ENCODE data around the gene SERPINA6.
A peak's percentile ranks its signal among the peaks of the same experiment; 100 is the strongest.
"Not testable (repeated sequence)": the region's sequence is repeated elsewhere in the genome, so short reads cannot be mapped to it uniquely, and the experiment has no call there.

SERPINA6 gene

GRCh38 chr14:94291159-94291905 lies 31.8 kb downstream of the SERPINA6 start:
- no peak for DNase-seq

- no peak for DNase-seq
Measured at GRCh38 chr14:94290197-94290596, 32.9 kb downstream of the SERPINA6 start.

- DNase-seq: no peak
Measured at GRCh38 chr14:94288610-94289465, 34.3 kb downstream of the SERPINA6 start.

GRCh38 chr14:94285158-94285557 lies 38.0 kb downstream of the SERPINA6 start:
- DNase-seq: no peak

- DNase-seq: peak; percentile 4
Measured at GRCh38 chr14:94284221-94284620, 38.9 kb downstream of the SERPINA6 start.

GRCh38 chr14:94282991-94283723 lies 40.0 kb downstream of the SERPINA6 start:
- peak; percentile 5 for DNase-seq

GRCh38 chr14:94278731-94279130 lies 44.4 kb downstream of the SERPINA6 start:
- peak; percentile 63 for DNase-seq

- DNase-seq: not testable (repeated sequence)
Measured at GRCh38 chr14:94276898-94277561, 46.1 kb downstream of the SERPINA6 start.

- DNase-seq: no peak
Measured at GRCh38 chr14:94269156-94269555, 54.0 kb downstream of the SERPINA6 start.

- not testable (repeated sequence) for DNase-seq
Measured at GRCh38 chr14:94268582-94268981, 54.6 kb downstream of the SERPINA6 start.

- DNase-seq: no peak
Measured at GRCh38 chr14:94267352-94267751, 55.8 kb downstream of the SERPINA6 start.

GRCh38 chr14:94264195-94264594 lies 58.9 kb downstream of the SERPINA6 start:
- DNase-seq: not testable (repeated sequence)

Measured in fibroblast of upper back skin (primary cell).